H1 (cell line): ENCODE data around the gene NSD2. TPM values are rescaled to one million over a fixed set of nuclear protein-coding genes. Genes with fewer than 3 reads are reported as not detected.

ENCODE experiments used
- CTCF ChIA-PET: fragments of 300-600 bp; sonication (Branson Sonifier 250); formaldehyde crosslinking; loops from one replicate; lab custom pipeline; 2021; ENCODE audit not compliant: partially characterized antibody; lab: Charles Lee
- POLR2A ChIA-PET: fragments of 300-600 bp; sonication (Branson Sonifier 250); formaldehyde crosslinking; loops from one replicate; lab custom pipeline; 2021; ENCODE audit warnings: inconsistent platforms; ENCODE audit not compliant: partially characterized antibody; lab: Charles Lee
- DNase-seq, 2 experiments: peaks; one replicate each; pipeline versions ENCODE4 v3.0.0 to v3.0.0-alpha.2; 2010 to 2022; ENCODE audit warnings: low spot score in 2 of 2, low read depth in 1 of 2, mixed read lengths in 1 of 2
- FAIRE-seq: peaks from 2 replicates; lab custom pipeline; 2011; peaks lifted over from hg19 to GRCh38; lab: Jason Lieb, UNC
- H2AFZ ChIP-seq: 2 replicates; pipeline ENCODE4 v1.8.1; 2012; ENCODE audit warnings: low read length, inconsistent platforms
- H2AK5ac ChIP-seq: 2 replicates; pipeline ENCODE4 v1.6.1; 2013; ENCODE audit warnings: low read depth, low read length
- H2BK120ac ChIP-seq: replicated peaks from 2 replicates; pipeline ENCODE3; 2013; ENCODE audit warnings: low read depth, low read length, inconsistent platforms
- H2BK12ac ChIP-seq: 2 replicates; pipeline ENCODE4 v1.6.1; 2013; ENCODE audit warnings: low read depth, low read length
- H2BK15ac ChIP-seq: 2 replicates; pipeline ENCODE4 v1.6.1; 2013; ENCODE audit warnings: low read length
- H2BK20ac ChIP-seq: 2 replicates; pipeline ENCODE4 v1.6.1; 2013; ENCODE audit warnings: low read length
- H2BK5ac ChIP-seq: 2 replicates; pipeline ENCODE4 v1.6.1; 2013; ENCODE audit warnings: low read depth, low read length
- H3K14ac ChIP-seq: 2 replicates; pipeline ENCODE4 v1.6.1; 2013; ENCODE audit warnings: inconsistent platforms; ENCODE audit not compliant: insufficient read length
- H3K18ac ChIP-seq: 2 replicates; pipeline ENCODE4 v1.6.1; 2013; ENCODE audit warnings: low read length; ENCODE audit errors: extremely low read depth
- H3K23ac ChIP-seq: 2 replicates; pipeline ENCODE4 v1.6.1; 2013; ENCODE audit warnings: inconsistent platforms; ENCODE audit not compliant: insufficient read length
- H3K23me2 ChIP-seq: 2 replicates; pipeline ENCODE4 v1.6.1; 2013; ENCODE audit warnings: low read depth, low read length
- H3K27ac ChIP-seq: 2 replicates; pipeline ENCODE4 v1.6.1; 2011; ENCODE audit warnings: low read depth, low read length, inconsistent platforms
- H3K27me3 ChIP-seq, 4 experiments: replicated peaks in 1 of 4; 1 replicate in 1 of 4; 2 replicates in 3 of 4; pipeline versions ENCODE4 v1.6.1 to v1.8.1; 2011 to 2013; ENCODE audit warnings: low read length in 3 of 4, mild to moderate bottlenecking in 3 of 4, inconsistent platforms in 2 of 4, mixed read lengths in 2 of 4, moderate library complexity in 1 of 4; ENCODE audit not compliant: control insufficient read depth in 3 of 4, insufficient read depth in 3 of 4; ENCODE audit errors: extremely low read depth in 1 of 4
- H3K36me3 ChIP-seq, 4 experiments: 2 replicates each; pipeline versions ENCODE4 v1.6.1 to v1.8.1; 2011 to 2013; ENCODE audit warnings: mild to moderate bottlenecking in 4 of 4, low read length in 3 of 4, moderate library complexity in 2 of 4, control low read depth in 1 of 4, inconsistent platforms in 1 of 4; ENCODE audit not compliant: insufficient read depth in 4 of 4, control insufficient read depth in 2 of 4
- H3K4ac ChIP-seq: replicated peaks from 2 replicates; pipeline ENCODE3; 2013; ENCODE audit warnings: low read length, low read depth, mixed read lengths, inconsistent platforms; ENCODE audit not compliant: insufficient read length
- H3K4me1 ChIP-seq, 4 experiments: replicated peaks in 1 of 4; 1 replicate in 1 of 4; 2 replicates in 3 of 4; pipeline versions ENCODE4 v1.6.1 to v1.8.1; 2011 to 2013; ENCODE audit warnings: low read length in 3 of 4, inconsistent platforms in 2 of 4, mixed read lengths in 1 of 4; ENCODE audit not compliant: insufficient read depth in 4 of 4, control insufficient read depth in 3 of 4
- H3K4me2 ChIP-seq, 2 experiments: 2 replicates each; pipeline versions ENCODE4 v1.6.1 to v1.8.1; 2011 to 2013; ENCODE audit warnings: low read depth in 2 of 2, low read length in 2 of 2, control low read depth in 1 of 2, inconsistent platforms in 1 of 2, mild to moderate bottlenecking in 1 of 2; ENCODE audit not compliant: insufficient read depth in 1 of 2
- H3K4me3 ChIP-seq, 4 experiments: fragments of 200-600, 300-600 bp in 1 of 4; sonication (generic), shearing (Covaris generic), sonication (Bioruptor Twin) in 1 of 4; 2 replicates each; pipeline versions ENCODE4 v1.5.1 to v1.8.1; 2011 to 2016; ENCODE audit warnings: low read length in 4 of 4, low read depth in 3 of 4, control low read depth in 2 of 4, inconsistent platforms in 2 of 4, mild to moderate bottlenecking in 2 of 4, mixed read lengths in 1 of 4, moderate library complexity in 1 of 4; ENCODE audit not compliant: insufficient read depth in 2 of 4; ENCODE audit errors: extremely low read depth in 1 of 4
- H3K56ac ChIP-seq: replicated peaks from 2 replicates; pipeline ENCODE3; 2013; ENCODE audit warnings: low read depth, mild to moderate bottlenecking, mixed read lengths, low read length, inconsistent platforms; ENCODE audit not compliant: insufficient read length
- H3K79me1 ChIP-seq: 2 replicates; pipeline ENCODE4 v1.6.1; 2013; ENCODE audit warnings: low read depth, low read length, control low read depth
- H3K79me2 ChIP-seq, 2 experiments: 2 replicates each; pipeline versions ENCODE4 v1.6.1 to v1.8.1; 2012 to 2013; ENCODE audit warnings: low read length in 2 of 2, mild to moderate bottlenecking in 2 of 2, inconsistent platforms in 1 of 2; ENCODE audit not compliant: insufficient read depth in 2 of 2, control insufficient read depth in 1 of 2
- H3K9ac ChIP-seq, 4 experiments: replicated peaks in 1 of 4; 1 replicate in 1 of 4; 2 replicates in 3 of 4; pipeline versions ENCODE4 v1.6.1 to v1.8.1; 2011 to 2013; ENCODE audit warnings: low read depth in 3 of 4, low read length in 3 of 4, control low read depth in 2 of 4, mild to moderate bottlenecking in 2 of 4, moderate library complexity in 2 of 4, inconsistent platforms in 1 of 4; ENCODE audit errors: extremely low read depth in 1 of 4
- H3K9me3 ChIP-seq, 2 experiments: 2 replicates each; pipeline versions ENCODE4 v1.6.1 to v1.8.1; 2012 to 2013; ENCODE audit warnings: mild to moderate bottlenecking in 2 of 2, moderate library complexity in 2 of 2, control low read depth in 1 of 2, inconsistent platforms in 1 of 2, low read depth in 1 of 2, low read length in 1 of 2, mixed read lengths in 1 of 2; ENCODE audit not compliant: insufficient read depth in 2 of 2
- H4K20me1 ChIP-seq, 2 experiments: replicated peaks in 1 of 2; 2 replicates each; pipeline versions ENCODE3 to v1.8.1; 2011 to 2013; ENCODE audit warnings: inconsistent platforms in 2 of 2, low read length in 2 of 2, mild to moderate bottlenecking in 1 of 2; ENCODE audit not compliant: insufficient read depth in 2 of 2, control insufficient read depth in 1 of 2
- H4K5ac ChIP-seq: 2 replicates; pipeline ENCODE4 v1.6.1; 2013; ENCODE audit warnings: low read length, low read depth, mixed read lengths, inconsistent platforms; ENCODE audit not compliant: insufficient read length
- H4K8ac ChIP-seq: 2 replicates; pipeline ENCODE4 v1.8.0; 2013; ENCODE audit warnings: mild to moderate bottlenecking, moderate library complexity, low read length, inconsistent platforms; ENCODE audit not compliant: insufficient read depth; ENCODE audit errors: extremely low read depth
- H4K91ac ChIP-seq: replicated peaks from 2 replicates; pipeline ENCODE3; 2013; ENCODE audit warnings: low read length, mixed read lengths, inconsistent platforms; ENCODE audit not compliant: insufficient read length
- CTBP2 ChIP-seq: IDR thresholded peaks from 2 replicates; pipeline ENCODE4 v1.7.0; 2011; ENCODE audit warnings: borderline replicate concordance, mild to moderate bottlenecking, moderate library complexity, mixed read lengths, low read length; ENCODE audit not compliant: insufficient read depth, insufficient read length
- YY1 ChIP-seq: IDR thresholded peaks from 2 replicates; pipeline ENCODE4 v1.6.1; 2011; ENCODE audit warnings: low read depth, mild to moderate bottlenecking, low read length
- WGBS, 2 experiments: shearing (Covaris generic) in 1 of 2; methylation state at CpG; one replicate each; pipeline versions ENCODE4 v1.1.6 to v1.1.7; 2013 to 2015; ENCODE audit warnings: low lambda C conversion rate in 2 of 2, mixed read lengths in 2 of 2, inconsistent platforms in 1 of 2, low coverage in 1 of 2, missing lambda C conversion rate in 1 of 2; ENCODE audit not compliant: insufficient replicate concordance in 2 of 2, insufficient coverage in 1 of 2, insufficient read length in 1 of 2; ENCODE audit errors: extremely low coverage in 1 of 2, missing lambda C conversion rate in 1 of 2; 5-methylcytosine and 5-hydroxymethylcytosine counted together
- polyA plus RNA-seq, 7 experiments: library from polyadenylated mRNA; depleted of rRNA in 3 of 7; stranded (reverse) in 5 of 7; unstranded in 2 of 7; fragments of >200 nt in 5 of 7; fragments of 200-250 nt in 2 of 7; gene quantifications; 1 replicate in 5 of 7; 2 replicates in 1 of 7; 4 replicates in 1 of 7; pipeline versions ENCODE4 v1.2.1 to v1.2.3, GENCODE V29; 2011 to 2013; ENCODE audit warnings: missing spikeins in 2 of 7, mixed read lengths in 2 of 7
- total RNA-seq: library from RNA; stranded (reverse); fragmentation: NEBNext Ultra II Directional; extraction: Animal tissue kit (Norgen Biotek cat#: 25700); gene quantifications from 2 replicates; pipeline ENCODE4 v1.2.1, GENCODE V29; 2021

NSD2 gene
- total and polyA plus RNA-seq, 2 of the 8 experiments (the other 6 are each of a cell fraction or from before 2014, with no cell fraction given), result 26.7 to 129 TPM

- H3K4me1 ChIP-seq, result no peaks in the 10 kb centered on the region
- FAIRE-seq, result no peak
- no peak for TF ChIP-seq CTBP2
- peak; percentile 72 for TF ChIP-seq YY1
- no peak overlapping the region for H4K8ac ChIP-seq
- peaks cover 6 to 57% of the 10 kb centered on the region in 2 experiments; a peak in 3 of 4 replicates for H3K79me2 ChIP-seq
- H3K79me1 ChIP-seq, result peaks cover 17% of the 10 kb centered on the region
- no peak overlapping the region for H4K5ac ChIP-seq
- no peak overlapping the region for H2BK5ac ChIP-seq
- no peak overlapping the region for H2BK12ac ChIP-seq
- peaks cover 32 to 37% of the 10 kb centered on the region in 2 experiments for H4K20me1 ChIP-seq
- H2BK20ac ChIP-seq, result no peak overlapping the region
- WGBS, 2 experiments, result 75% methylated on average over 1 of the region's 1 CpG; no CpG with 5 or more reads in 1 of the 2 experiments
- H3K27ac ChIP-seq, result no peak overlapping the region
- DNase-seq, result no peak
- no peak overlapping the region for H3K4me2 ChIP-seq
- ChIA-PET POLR2A (interaction anchor here (0.8 kb wide), 1 partner anchor 12 kb away, joined by 3 read pairs; no protein-coding TSS in a partner anchor), CTCF (interaction anchor here (0.6 to 6.0 kb wide), 34 partner anchors 9 to 258 kb away, joined by 3 to 69 read pairs (median 8); partner anchors contain the start of gene LETM1)
- no peaks in the 10 kb centered on the region for H3K27me3 ChIP-seq
- H2BK15ac ChIP-seq, result no peak overlapping the region
- H3K56ac ChIP-seq, result no peak overlapping the region
- peaks cover 13 to 22% (median 18%) of the 10 kb centered on the region in 4 experiments; a peak in 7 of 8 replicates for H3K36me3 ChIP-seq
- H4K91ac ChIP-seq, result no peak overlapping the region
- no peak overlapping the region for H2AFZ ChIP-seq
- H3K14ac ChIP-seq, result no peak overlapping the region
- no peak overlapping the region for H3K23ac ChIP-seq
- no peak overlapping the region for H3K4me3 ChIP-seq
- no peak overlapping the region for H3K18ac ChIP-seq
- H2BK120ac ChIP-seq, result no peak overlapping the region
- H3K9me3 ChIP-seq, result no peaks in the 10 kb centered on the region
- H3K4ac ChIP-seq, result no peak overlapping the region
- no peak overlapping the region for H3K9ac ChIP-seq
- no peaks in the 10 kb centered on the region; the same call in 1 of the 2 replicates for H3K23me2 ChIP-seq
- H2AK5ac ChIP-seq, result no peak overlapping the region
These were observed 27.5 kb downstream of the NSD2 start for GRCh38 chr4:1898681-1899080.
